ENCODE data around the gene HAUS7. TPM values are rescaled to one million over a fixed set of nuclear protein-coding genes. Genes with fewer than 3 reads are reported as not detected.

The HAUS7 gene
- total RNA-seq, 6 donors from 2014 or later, result 3.7 to 61.8 (median 23.0) TPM

DNA sequence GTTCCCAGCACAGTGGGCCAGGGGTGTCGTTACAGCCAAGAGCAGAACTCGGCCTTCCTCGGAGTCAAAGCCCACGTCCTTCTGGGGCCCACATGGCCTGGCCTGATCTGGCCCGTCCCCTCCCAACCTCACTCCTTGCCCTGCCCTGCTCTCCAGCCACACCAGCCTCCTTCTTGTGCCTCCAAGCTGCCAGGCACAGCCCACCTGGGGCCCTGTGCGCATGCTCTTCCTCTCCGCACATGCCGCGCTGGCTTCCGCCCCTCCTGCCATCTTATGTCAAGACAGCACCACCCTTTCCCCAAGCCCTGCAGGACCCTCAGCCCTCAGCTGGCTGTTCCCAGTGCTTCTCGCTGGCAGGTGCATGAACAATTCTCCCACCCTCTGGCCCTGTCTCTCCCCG is 6.8 kb downstream of the HAUS7 start:
- Histone ChIP-seq H3K36me3 (peaks cover 0 to 21% (median 3%) of the 10 kb centered on the region in 4 donors), H3K4me1 (peaks cover 0 to 2% (median 0%) of the 10 kb centered on the region in 4 donors), H3K9me3 (no peaks in the 10 kb centered on the region), H3K4me3 (no peak overlapping the region), H3K27ac (no peak overlapping the region), H3K27me3 (no peaks in the 10 kb centered on the region)
- WGBS, 2 donors, result 79 to 89% methylated on average over 12 of the region's 12 CpGs
- DNase-seq (peak in 1 of 2 donors; percentile 32), ATAC-seq (ENCODE audit: low FRiP score in 2 of 2) (no peak)
- TF ChIP-seq CTCF (IDR thresholded peaks at IDR 0.05) (no peak), EP300 (IDR thresholded peaks at IDR 0.05) (no peak), POLR2A (IDR thresholded peaks at IDR 0.05) (no peak), POLR2AphosphoS5 (IDR thresholded peaks at IDR 0.05) (no peak)

DNA sequence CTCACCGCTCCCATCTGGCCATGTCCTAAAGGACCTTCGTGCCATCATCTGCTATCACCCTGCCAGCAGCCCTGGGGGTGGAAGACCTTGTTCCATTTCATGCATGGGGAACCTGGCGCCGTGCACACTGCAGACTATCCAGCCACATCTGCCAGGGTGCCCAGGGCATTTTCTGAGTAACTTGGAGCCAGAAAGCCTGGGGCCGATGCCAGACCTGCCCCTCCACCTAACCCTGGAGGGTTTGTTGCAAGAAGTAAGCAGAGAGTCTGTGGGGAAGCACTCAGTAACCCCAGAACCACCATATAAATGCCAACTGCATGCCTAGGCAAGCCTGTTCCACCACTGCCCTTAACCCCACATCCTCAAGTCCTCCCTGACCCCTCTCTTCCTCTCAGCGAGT is 7.3 kb downstream of the HAUS7 start:
- Histone ChIP-seq H3K36me3 (peaks cover 0 to 16% (median 3%) of the 10 kb centered on the region in 4 donors), H3K27ac (no peak overlapping the region), H3K27me3 (peaks cover 0 to 2% (median 0%) of the 10 kb centered on the region in 4 donors), H3K9me3 (no peaks in the 10 kb centered on the region), H3K4me1 (no peaks in the 10 kb centered on the region), H3K4me3 (no peak overlapping the region)
- TF ChIP-seq CTCF (IDR thresholded peaks at IDR 0.05) (no peak), POLR2A (IDR thresholded peaks at IDR 0.05) (no peak), POLR2AphosphoS5 (IDR thresholded peaks at IDR 0.05) (no peak), EP300 (IDR thresholded peaks at IDR 0.05) (no peak)
- 80 to 88% methylated on average over 1 to 6 of the region's 6 CpGs for WGBS, 2 donors
- no peak for DNase-seq
- no peak for ATAC-seq (ENCODE audit: low FRiP score in 2 of 2)

- Histone ChIP-seq H3K27me3 (peaks cover 0 to 6% (median 0%) of the 10 kb centered on the region in 4 donors), H3K36me3 (peaks cover 0 to 9% (median 3%) of the 10 kb centered on the region in 4 donors), H3K4me3 (no peak overlapping the region), H3K9me3 (no peaks in the 10 kb centered on the region), H3K27ac (no peak overlapping the region), H3K4me1 (no peaks in the 10 kb centered on the region)
- ATAC-seq (ENCODE audit: low FRiP score in 2 of 2), result no peak
- WGBS, 2 donors, result 92% methylated on average over 10 of the region's 10 CpGs; no CpG with 5 or more reads in 1 of the 2 donors
- TF ChIP-seq EP300 (IDR thresholded peaks at IDR 0.05) (no peak), POLR2AphosphoS5 (IDR thresholded peaks at IDR 0.05) (no peak), CTCF (IDR thresholded peaks at IDR 0.05) (no peak)
- DNase-seq, result no peak
Observed at GRCh38 chrX:153462291-153462690, 8.1 kb downstream of the HAUS7 start.

DNA sequence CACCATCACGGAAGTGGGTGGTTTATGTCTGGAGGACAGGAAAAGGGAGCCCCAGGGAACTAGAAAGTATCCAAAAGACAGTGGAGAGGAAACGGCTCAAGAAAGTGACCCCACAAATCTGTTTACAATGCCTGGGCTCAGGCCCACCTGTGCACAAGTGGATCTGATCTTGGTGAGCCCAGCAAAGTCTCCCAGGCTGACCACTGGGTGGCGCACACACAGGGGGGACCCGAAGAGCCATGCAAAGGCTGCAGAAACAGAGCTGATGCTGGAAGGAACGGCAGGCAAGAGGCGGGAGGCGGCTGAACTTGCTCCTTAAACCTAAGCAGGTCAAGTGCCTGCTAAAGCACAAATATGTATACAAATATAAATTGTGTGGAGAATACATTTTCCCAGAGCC is 9.6 kb downstream of the HAUS7 start:
- H3K27me3 ChIP-seq, result peaks cover 0 to 6% (median 0%) of the 10 kb centered on the region in 4 donors
- H3K36me3 ChIP-seq, result peaks cover 0 to 16% (median 7%) of the 10 kb centered on the region in 4 donors
- TF ChIP-seq POLR2AphosphoS5 (IDR thresholded peaks at IDR 0.05) (no peak), POLR2A (IDR thresholded peaks at IDR 0.05) (no peak), EP300 (IDR thresholded peaks at IDR 0.05) (no peak), CTCF (IDR thresholded peaks at IDR 0.05) (peak in 5 of 6 experiments; percentile 17 to 51 (median 38))
- no peak overlapping the region for H3K27ac ChIP-seq
- WGBS, 2 donors, result 64% methylated on average over 7 of the region's 7 CpGs
- ATAC-seq (ENCODE audit: low FRiP score in 2 of 2) (peak in 1 of 2 donors; percentile 61), DNase-seq (no peak)
- H3K9me3 ChIP-seq, result no peaks in the 10 kb centered on the region
- no peak overlapping the region for H3K4me3 ChIP-seq
- no peaks in the 10 kb centered on the region for H3K4me1 ChIP-seq

DNA sequence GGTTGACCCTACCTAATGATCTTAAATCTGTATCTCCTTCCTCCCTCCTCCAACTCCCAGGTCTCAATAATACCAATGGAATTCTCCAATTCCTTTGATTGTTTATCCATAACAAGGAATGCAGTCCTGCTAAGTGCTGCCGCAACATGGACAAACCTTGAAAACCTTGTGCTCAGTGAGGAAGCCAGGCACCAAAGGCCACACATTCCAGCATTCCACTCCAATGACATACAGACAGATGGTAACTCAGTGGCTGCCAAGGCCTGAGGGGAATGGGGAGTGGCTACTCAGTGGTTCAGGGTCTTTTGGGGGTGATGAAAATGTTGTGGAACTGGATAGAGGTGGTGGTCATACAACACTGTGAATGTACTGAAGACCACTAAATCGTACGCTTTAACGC is 10.4 kb downstream of the HAUS7 start:
- Histone ChIP-seq H3K9me3 (no peaks in the 10 kb centered on the region), H3K4me1 (no peaks in the 10 kb centered on the region), H3K4me3 (no peak overlapping the region), H3K27me3 (peaks cover 0 to 6% (median 0%) of the 10 kb centered on the region in 4 donors), H3K27ac (no peak overlapping the region), H3K36me3 (peaks cover 0 to 25% (median 10%) of the 10 kb centered on the region in 4 donors)
- no peak for ATAC-seq (ENCODE audit: low FRiP score in 2 of 2)
- 92 to 95% methylated on average over 3 to 4 of the region's 4 CpGs for WGBS, 2 donors
- no peak for DNase-seq
- no peak for TF ChIP-seq EP300 (IDR thresholded peaks at IDR 0.05)
- TF ChIP-seq POLR2A (IDR thresholded peaks at IDR 0.05), result no peak
- TF ChIP-seq CTCF (IDR thresholded peaks at IDR 0.05), result no peak
- no peak for TF ChIP-seq POLR2AphosphoS5 (IDR thresholded peaks at IDR 0.05)
